Activated CD4-positive, CD25-positive, alpha-beta regulatory T cell treated with anti-CD3 and anti-CD28 coated beads, Interleukin-2, amount 50 U/mL, for 16 hours (primary cell): ENCODE results near the gene AGPAT4.
"Not testable (repeated sequence)": the region's sequence is repeated elsewhere in the genome, so short reads cannot be mapped to it uniquely, and the experiment has no call there.

ENCODE experiments used
- DNase-seq: peaks from one replicate; pipeline ENCODE4 v3.0.0-alpha.2; 2020; ENCODE audit warnings: low read depth, low spot score

AGPAT4 gene

GRCh38 chr6:161200610-161201370, 73.1 kb downstream of the AGPAT4 start:
- DNase-seq: no peak

GRCh38 chr6:161199850-161200249, 74.0 kb downstream of the AGPAT4 start:
- no peak for DNase-seq

GRCh38 chr6:161198783-161199460, 74.9 kb downstream of the AGPAT4 start:
- no peak for DNase-seq

GRCh38 chr6:161198176-161198575, 75.7 kb downstream of the AGPAT4 start:
- DNase-seq: no peak

GRCh38 chr6:161195386-161195785, 78.5 kb downstream of the AGPAT4 start:
- DNase-seq: no peak

GRCh38 chr6:161194374-161194773, 79.5 kb downstream of the AGPAT4 start:
- DNase-seq: no peak

GRCh38 chr6:161192636-161193411, 81.0 kb downstream of the AGPAT4 start:
- DNase-seq: no peak

GRCh38 chr6:161191671-161192070, 82.2 kb downstream of the AGPAT4 start:
- no peak for DNase-seq

GRCh38 chr6:161191007-161191406, 82.9 kb downstream of the AGPAT4 start:
- no peak for DNase-seq

GRCh38 chr6:161189891-161190290, 84.0 kb downstream of the AGPAT4 start:
- DNase-seq: no peak

GRCh38 chr6:161188547-161189465, 85.1 kb downstream of the AGPAT4 start:
- no peak for DNase-seq

GRCh38 chr6:161186173-161186769, 87.6 kb downstream of the AGPAT4 start:
- no peak for DNase-seq

GRCh38 chr6:161181121-161181520, 92.7 kb downstream of the AGPAT4 start:
- no peak for DNase-seq

- not testable (repeated sequence) for DNase-seq
Measured at GRCh38 chr6:161178155-161178554, 95.7 kb downstream of the AGPAT4 start.

GRCh38 chr6:161176428-161176827, 97.4 kb downstream of the AGPAT4 start:
- DNase-seq: not testable (repeated sequence)

- not testable (repeated sequence) for DNase-seq
Measured at GRCh38 chr6:161172769-161173168, 101.1 kb downstream of the AGPAT4 start.

- no peak for DNase-seq
Measured at GRCh38 chr6:161171207-161171606, 102.7 kb downstream of the AGPAT4 start.

GRCh38 chr6:161169696-161170095, 104.2 kb downstream of the AGPAT4 start:
- DNase-seq: no peak

- DNase-seq: no peak
Measured at GRCh38 chr6:161169035-161169434, 104.8 kb downstream of the AGPAT4 start.

GRCh38 chr6:161168281-161168891, 105.5 kb downstream of the AGPAT4 start:
- no peak for DNase-seq
